Measurements from ENCODE around the gene AMZ1.

Gene AMZ1

GRCh38 chr7:2651847-2652735 is 35.9 kb upstream of the AMZ1 start:
- DNase-seq: no peak

GRCh38 chr7:2652736-2653060 is 35.3 kb upstream of the AMZ1 start:
- DNase-seq: no peak

GRCh38 chr7:2654059-2654458 is 33.9 kb upstream of the AMZ1 start:
- no peak for DNase-seq

GRCh38 chr7:2655870-2656614 is 32.0 kb upstream of the AMZ1 start:
- no peak for DNase-seq

- DNase-seq: no peak
These were observed 30.8 kb upstream of the AMZ1 start for GRCh38 chr7:2657208-2657607.

- no peak for DNase-seq
These were observed 29.9 kb upstream of the AMZ1 start for GRCh38 chr7:2657920-2658671.

- DNase-seq: no peak
These were observed 29.1 kb upstream of the AMZ1 start for GRCh38 chr7:2658941-2659340.

GRCh38 chr7:2659556-2660358 is 28.2 kb upstream of the AMZ1 start:
- DNase-seq: no peak

GRCh38 chr7:2660359-2661095 is 27.5 kb upstream of the AMZ1 start:
- DNase-seq: no peak

GRCh38 chr7:2661096-2661449 is 26.9 kb upstream of the AMZ1 start:
- no peak for DNase-seq

GRCh38 chr7:2661602-2662272 is 26.3 kb upstream of the AMZ1 start:
- no peak for DNase-seq

GRCh38 chr7:2662273-2663120 is 25.5 kb upstream of the AMZ1 start:
- no peak for DNase-seq

- no peak for DNase-seq
These were observed 24.7 kb upstream of the AMZ1 start for GRCh38 chr7:2663121-2663886.

- no peak for DNase-seq
These were observed 24.0 kb upstream of the AMZ1 start for GRCh38 chr7:2663960-2664359.

- no peak for DNase-seq
These were observed 22.6 kb upstream of the AMZ1 start for GRCh38 chr7:2665359-2665791.

- no peak for DNase-seq
These were observed 21.8 kb upstream of the AMZ1 start for GRCh38 chr7:2666155-2666554.

GRCh38 chr7:2666588-2667250 is 21.3 kb upstream of the AMZ1 start:
- DNase-seq: no peak

GRCh38 chr7:2667843-2668242 is 20.2 kb upstream of the AMZ1 start:
- DNase-seq: no peak

GRCh38 chr7:2668401-2668800 is 19.6 kb upstream of the AMZ1 start:
- DNase-seq: no peak
